Parathyroid adenoma (tissue), 2 donors: ENCODE measurements around the gene EIF5AL1.
"Not testable (repeated sequence)": the region's sequence is repeated elsewhere in the genome, so short reads cannot be mapped to it uniquely, and the experiment has no call there.

Experiments
- H2AFZ ChIP-seq: fragments of 300-600 bp; sonication (generic); one replicate; pipeline ENCODE4 v1.7.0; 2017; ENCODE audit warnings: antibody characterized with exemption, mild to moderate bottlenecking
- H3K27ac ChIP-seq: fragments of 300-600 bp; sonication (generic); one replicate; pipeline ENCODE4 v1.7.0; 2017
- H3K27me3 ChIP-seq: fragments of 300-600 bp; sonication (generic); one replicate; pipeline ENCODE4 v1.7.0; 2017; ENCODE audit warnings: low read length; ENCODE audit not compliant: control insufficient read depth, insufficient read depth
- H3K36me3 ChIP-seq: fragments of 300-600 bp; sonication (generic); one replicate; pipeline ENCODE4 v1.7.0; 2017; ENCODE audit warnings: low read length; ENCODE audit not compliant: control insufficient read depth, insufficient read depth
- H3K4me1 ChIP-seq: fragments of 300-600 bp; sonication (generic); one replicate; pipeline ENCODE4 v1.7.0; 2017; ENCODE audit warnings: control low read depth
- H3K4me2 ChIP-seq: fragments of 300-600 bp; sonication (generic); one replicate; pipeline ENCODE4 v1.7.0; 2017; ENCODE audit warnings: low read length
- H3K4me3 ChIP-seq: fragments of 300-600 bp; sonication (generic); one replicate; pipeline ENCODE4 v1.7.0; 2017; ENCODE audit warnings: low read depth, low read length
- H3K79me2 ChIP-seq: fragments of 300-600 bp; sonication (generic); one replicate; pipeline ENCODE4 v1.7.0; 2017; ENCODE audit warnings: control low read depth
- H3K9ac ChIP-seq: fragments of 300-600 bp; sonication (generic); one replicate; pipeline ENCODE4 v1.7.0; 2017; ENCODE audit warnings: mild to moderate bottlenecking
- H3K9me3 ChIP-seq: fragments of 300-600 bp; sonication (generic); one replicate; pipeline ENCODE4 v1.7.0; 2017; ENCODE audit warnings: low read length; ENCODE audit not compliant: control insufficient read depth
- TF ChIP-seq, protein P1 (sequence below): fragments of 300-600 bp; sonication (generic); IDR thresholded peaks from one replicate; pipeline ENCODE4 v1.7.0; 2017; ENCODE audit warnings: antibody characterized with exemption, mild to moderate bottlenecking
- donor health status: primary hyperparathyroidism.

The EIF5AL1 gene

DNA sequence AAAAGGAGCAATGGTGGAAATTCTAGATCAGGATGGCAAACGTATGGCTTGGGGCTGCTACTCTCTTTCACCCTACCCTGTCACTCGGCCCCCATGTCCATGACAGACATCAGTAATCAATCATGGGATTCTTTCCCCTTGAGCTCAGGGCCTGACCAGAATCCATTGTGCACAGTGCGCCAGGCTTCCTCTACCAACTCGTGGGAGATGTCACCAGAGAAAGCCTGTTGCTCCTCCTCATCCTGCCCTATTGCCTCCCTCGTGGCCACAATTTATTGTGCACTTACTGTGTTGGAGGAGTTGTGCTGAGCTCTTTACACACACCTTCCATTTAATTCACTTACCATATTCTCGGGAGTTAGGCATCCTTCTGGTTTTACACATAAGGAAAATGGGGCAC, 26.0 kb downstream of the EIF5AL1 start:
- not testable (repeated sequence) for H3K4me1 ChIP-seq, H3K27ac ChIP-seq, H3K36me3 ChIP-seq, H3K9ac ChIP-seq, H3K79me2 ChIP-seq, H3K4me3 ChIP-seq, H3K9me3 ChIP-seq, H2AFZ ChIP-seq, H3K27me3 ChIP-seq, H3K4me2 ChIP-seq

DNA sequence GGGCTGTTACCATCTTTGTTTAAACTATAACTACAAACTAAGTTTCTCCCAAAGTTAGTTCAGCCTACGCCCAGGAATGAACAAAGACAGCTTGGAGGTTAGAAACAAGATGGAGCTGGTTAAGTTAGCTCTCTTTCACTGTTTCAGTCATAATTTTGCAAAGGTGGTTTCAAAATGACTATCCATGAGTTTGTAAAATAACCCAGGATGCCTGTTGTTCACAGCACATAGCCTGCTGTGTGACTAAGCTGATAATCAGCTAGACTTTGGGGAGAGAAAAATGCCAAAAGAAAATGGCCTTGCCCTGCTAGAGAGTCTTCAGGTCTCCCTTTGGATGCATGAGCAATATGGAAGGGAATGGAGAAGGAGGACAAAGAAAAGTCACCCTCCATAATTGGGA, 28.6 kb downstream of the EIF5AL1 start:
- H3K27me3 ChIP-seq, H3K4me3 ChIP-seq, H3K9me3 ChIP-seq, H3K9ac ChIP-seq, H3K79me2 ChIP-seq, H3K36me3 ChIP-seq, H3K4me1 ChIP-seq, H2AFZ ChIP-seq, H3K4me2 ChIP-seq, H3K27ac ChIP-seq: not testable (repeated sequence)

DNA sequence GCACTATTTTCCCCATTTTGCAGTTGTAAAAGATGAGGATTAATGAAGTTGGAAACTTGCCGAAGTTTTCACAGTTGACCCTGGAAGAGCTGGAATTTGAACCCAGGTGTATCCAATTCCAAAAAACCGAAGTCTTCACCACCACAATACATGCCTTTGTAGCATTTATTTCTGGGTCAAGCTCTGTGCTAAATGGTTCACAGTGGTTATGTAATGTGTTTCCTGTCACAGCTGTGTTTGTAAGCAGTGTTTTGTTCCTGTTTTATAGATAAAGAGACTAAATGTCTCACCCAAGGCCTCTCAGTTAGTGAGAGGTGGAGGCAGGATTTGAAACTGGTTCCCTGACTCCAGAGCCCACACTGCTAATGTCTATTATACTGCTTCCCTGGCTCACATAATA, 30.3 kb downstream of the EIF5AL1 start:
- no peak overlapping the region for H3K4me2 ChIP-seq
- no peaks in the 10 kb centered on the region for H3K4me1 ChIP-seq
- H3K27me3 ChIP-seq: no peaks in the 10 kb centered on the region
- TF ChIP-seq, protein P1, sequence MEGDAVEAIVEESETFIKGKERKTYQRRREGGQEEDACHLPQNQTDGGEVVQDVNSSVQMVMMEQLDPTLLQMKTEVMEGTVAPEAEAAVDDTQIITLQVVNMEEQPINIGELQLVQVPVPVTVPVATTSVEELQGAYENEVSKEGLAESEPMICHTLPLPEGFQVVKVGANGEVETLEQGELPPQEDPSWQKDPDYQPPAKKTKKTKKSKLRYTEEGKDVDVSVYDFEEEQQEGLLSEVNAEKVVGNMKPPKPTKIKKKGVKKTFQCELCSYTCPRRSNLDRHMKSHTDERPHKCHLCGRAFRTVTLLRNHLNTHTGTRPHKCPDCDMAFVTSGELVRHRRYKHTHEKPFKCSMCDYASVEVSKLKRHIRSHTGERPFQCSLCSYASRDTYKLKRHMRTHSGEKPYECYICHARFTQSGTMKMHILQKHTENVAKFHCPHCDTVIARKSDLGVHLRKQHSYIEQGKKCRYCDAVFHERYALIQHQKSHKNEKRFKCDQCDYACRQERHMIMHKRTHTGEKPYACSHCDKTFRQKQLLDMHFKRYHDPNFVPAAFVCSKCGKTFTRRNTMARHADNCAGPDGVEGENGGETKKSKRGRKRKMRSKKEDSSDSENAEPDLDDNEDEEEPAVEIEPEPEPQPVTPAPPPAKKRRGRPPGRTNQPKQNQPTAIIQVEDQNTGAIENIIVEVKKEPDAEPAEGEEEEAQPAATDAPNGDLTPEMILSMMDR: no peak
- H2AFZ ChIP-seq: no peak overlapping the region
- H3K9me3 ChIP-seq: no peaks in the 10 kb centered on the region
- H3K4me3 ChIP-seq: no peak overlapping the region
- H3K36me3 ChIP-seq: no peaks in the 10 kb centered on the region
- no peaks in the 10 kb centered on the region for H3K79me2 ChIP-seq
- no peak overlapping the region for H3K27ac ChIP-seq
- H3K9ac ChIP-seq: no peak overlapping the region

DNA sequence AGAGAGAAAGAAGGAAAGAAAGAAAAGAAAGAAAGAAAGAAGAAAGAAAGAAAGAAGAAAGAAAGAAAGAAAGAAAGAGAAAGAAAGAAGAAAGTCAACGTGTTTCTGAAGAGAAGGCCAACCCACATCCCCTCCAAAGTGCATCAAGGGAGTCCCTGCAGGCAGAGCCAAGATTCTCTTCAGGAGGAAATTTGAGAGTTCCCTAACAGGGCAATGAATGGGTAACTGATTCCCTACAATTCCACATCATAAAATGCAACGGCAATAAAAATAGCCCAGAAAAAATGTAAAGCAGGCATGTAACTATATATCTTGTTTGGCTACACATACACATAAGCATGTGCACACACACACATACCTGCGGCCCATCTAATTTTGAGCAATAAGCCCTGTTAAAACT, 32.1 kb downstream of the EIF5AL1 start:
- not testable (repeated sequence) for H3K36me3 ChIP-seq, H3K79me2 ChIP-seq, H2AFZ ChIP-seq, H3K4me3 ChIP-seq, H3K9ac ChIP-seq, H3K4me1 ChIP-seq, H3K4me2 ChIP-seq, H3K9me3 ChIP-seq, H3K27ac ChIP-seq, H3K27me3 ChIP-seq

DNA sequence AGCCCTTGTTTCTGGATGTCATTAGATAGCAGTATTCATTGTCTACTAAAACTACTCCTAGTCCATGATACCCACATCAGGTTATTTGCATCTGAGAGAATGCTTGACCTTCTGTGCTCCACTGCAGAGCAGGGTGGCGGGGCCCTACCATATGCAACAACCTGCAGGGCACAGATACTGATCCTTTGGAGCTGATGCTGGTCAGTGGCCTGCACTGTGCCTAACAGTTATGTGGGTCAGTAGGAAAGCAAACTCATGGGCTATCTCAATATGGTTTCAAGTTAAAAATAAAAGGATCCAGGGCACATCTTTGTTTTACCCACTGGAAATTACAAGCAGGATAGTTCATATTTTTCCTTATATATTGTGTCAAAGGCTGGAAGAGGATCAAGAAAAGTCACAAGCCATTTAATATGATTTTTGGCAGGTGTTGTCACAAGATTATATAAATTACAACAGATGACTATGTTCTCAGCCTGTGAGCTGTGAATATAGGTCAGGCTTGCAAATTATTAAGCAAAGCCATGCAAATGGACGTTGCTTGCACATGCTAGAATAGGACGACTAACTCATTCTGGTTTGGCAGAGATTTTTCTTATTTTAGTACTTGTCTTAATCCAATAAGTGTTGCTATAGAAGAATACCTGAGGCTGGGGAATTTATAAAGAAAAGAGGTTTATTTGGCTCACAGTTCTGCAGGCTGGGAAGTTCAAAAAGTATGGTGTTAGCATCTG, 32.8 kb downstream of the EIF5AL1 start:
- not testable (repeated sequence) for H3K27me3 ChIP-seq, H3K27ac ChIP-seq, H3K4me1 ChIP-seq, H2AFZ ChIP-seq, H3K9ac ChIP-seq, H3K79me2 ChIP-seq, H3K4me2 ChIP-seq, H3K36me3 ChIP-seq, H3K9me3 ChIP-seq, H3K4me3 ChIP-seq

DNA sequence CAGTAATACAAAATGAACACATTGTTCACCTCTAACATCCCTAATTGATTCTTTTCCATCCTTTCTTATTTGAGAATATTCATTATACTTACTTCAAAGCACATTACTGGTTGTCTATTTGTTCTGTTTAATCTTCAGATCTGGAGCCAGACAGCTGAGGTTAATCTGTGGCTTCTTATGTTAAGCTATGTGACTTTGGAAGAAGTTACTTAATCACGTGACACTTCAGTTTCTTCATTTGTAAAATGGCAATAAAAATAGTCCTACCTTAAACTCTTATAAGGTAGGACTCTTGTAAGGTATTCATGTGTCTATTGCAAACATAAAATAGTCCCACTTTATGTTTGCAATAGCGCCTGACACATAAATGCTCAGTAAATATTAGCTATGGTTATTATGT, 34.8 kb downstream of the EIF5AL1 start:
- not testable (repeated sequence) for H3K4me3 ChIP-seq, H3K4me1 ChIP-seq, H3K36me3 ChIP-seq, H3K27me3 ChIP-seq, H3K79me2 ChIP-seq, H2AFZ ChIP-seq, H3K9ac ChIP-seq, H3K27ac ChIP-seq, H3K4me2 ChIP-seq, H3K9me3 ChIP-seq

DNA sequence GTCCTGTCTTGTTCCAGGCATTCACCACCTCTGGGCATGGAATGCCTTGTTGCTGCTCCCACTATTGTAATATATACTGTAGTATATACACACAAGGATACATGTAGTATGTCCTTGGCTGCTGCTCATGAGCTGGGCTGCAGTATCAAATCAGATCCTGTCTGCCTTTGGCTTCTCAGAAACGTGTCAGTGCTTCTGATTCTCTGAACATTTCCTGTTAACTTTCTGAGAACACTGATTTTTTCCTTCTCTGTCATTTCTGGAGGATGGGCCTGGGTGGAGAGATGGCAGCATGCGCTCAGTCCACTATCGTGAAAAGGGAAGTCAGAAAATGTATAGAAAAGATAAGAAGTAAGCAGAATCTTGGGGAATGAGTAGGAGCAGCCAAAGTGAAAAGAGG, 35.6 kb downstream of the EIF5AL1 start:
- no peak overlapping the region for H2AFZ ChIP-seq
- TF ChIP-seq, protein P1: no peak
- no peaks in the 10 kb centered on the region for H3K9me3 ChIP-seq
- H3K36me3 ChIP-seq: no peaks in the 10 kb centered on the region
- no peak overlapping the region for H3K4me3 ChIP-seq
- H3K79me2 ChIP-seq: no peaks in the 10 kb centered on the region
- H3K27me3 ChIP-seq: no peaks in the 10 kb centered on the region
- H3K4me2 ChIP-seq: no peak overlapping the region
- no peak overlapping the region for H3K27ac ChIP-seq
- no peak overlapping the region for H3K9ac ChIP-seq
- H3K4me1 ChIP-seq: no peaks in the 10 kb centered on the region
